ENCODE results near the gene GDA.

DNA sequence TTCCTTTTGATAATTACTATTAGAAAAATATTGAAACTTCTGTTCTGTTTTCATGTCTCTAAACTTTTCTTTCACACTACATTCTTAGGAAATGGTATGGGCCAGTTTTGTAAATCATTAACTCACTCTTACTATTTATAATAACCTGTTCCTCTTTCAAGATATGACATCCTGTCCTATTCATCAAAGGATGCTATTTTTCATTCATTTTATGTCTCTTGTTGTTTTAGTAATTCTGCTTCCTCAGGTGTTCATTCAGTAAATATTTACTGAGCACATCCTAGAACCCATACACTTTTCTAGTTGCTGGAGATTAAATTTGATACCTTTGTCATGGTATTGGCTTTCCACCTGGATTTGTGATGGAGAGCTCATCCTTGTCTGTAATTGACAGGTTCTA lies 58.0 kb downstream of the GDA start:
- TF ChIP-seq, protein P1, sequence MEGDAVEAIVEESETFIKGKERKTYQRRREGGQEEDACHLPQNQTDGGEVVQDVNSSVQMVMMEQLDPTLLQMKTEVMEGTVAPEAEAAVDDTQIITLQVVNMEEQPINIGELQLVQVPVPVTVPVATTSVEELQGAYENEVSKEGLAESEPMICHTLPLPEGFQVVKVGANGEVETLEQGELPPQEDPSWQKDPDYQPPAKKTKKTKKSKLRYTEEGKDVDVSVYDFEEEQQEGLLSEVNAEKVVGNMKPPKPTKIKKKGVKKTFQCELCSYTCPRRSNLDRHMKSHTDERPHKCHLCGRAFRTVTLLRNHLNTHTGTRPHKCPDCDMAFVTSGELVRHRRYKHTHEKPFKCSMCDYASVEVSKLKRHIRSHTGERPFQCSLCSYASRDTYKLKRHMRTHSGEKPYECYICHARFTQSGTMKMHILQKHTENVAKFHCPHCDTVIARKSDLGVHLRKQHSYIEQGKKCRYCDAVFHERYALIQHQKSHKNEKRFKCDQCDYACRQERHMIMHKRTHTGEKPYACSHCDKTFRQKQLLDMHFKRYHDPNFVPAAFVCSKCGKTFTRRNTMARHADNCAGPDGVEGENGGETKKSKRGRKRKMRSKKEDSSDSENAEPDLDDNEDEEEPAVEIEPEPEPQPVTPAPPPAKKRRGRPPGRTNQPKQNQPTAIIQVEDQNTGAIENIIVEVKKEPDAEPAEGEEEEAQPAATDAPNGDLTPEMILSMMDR (conservative IDR thresholded peaks at IDR 0.05), result no peak
- no peak for TF ChIP-seq EZH2 (IDR thresholded peaks at IDR 0.05; ENCODE audit: low read depth)
